Loucy (cell line): ENCODE data around the gene IRF9.

Experiments
- H2AFZ ChIP-seq: fragments of 200-600 bp; sonication (generic); 2 replicates; pipeline ENCODE4 v1.6.0; 2016; ENCODE audit warnings: antibody characterized with exemption, mild to moderate bottlenecking, low read length, moderate library complexity
- H3F3A ChIP-seq: fragments of 200-600 bp; 2 replicates; pipeline ENCODE4 v1.6.0; 2016; ENCODE audit warnings: antibody characterized with exemption, low read depth, mild to moderate bottlenecking
- H3K27me3 ChIP-seq: fragments of 200-600 bp; sonication (generic); 2 replicates; pipeline ENCODE4 v1.6.1; 2014; ENCODE audit warnings: low read length, mild to moderate bottlenecking; ENCODE audit not compliant: insufficient read depth, poor library complexity, severe bottlenecking
- H3K36me3 ChIP-seq: fragments of 200-600 bp; sonication (generic); 2 replicates; pipeline ENCODE4 v1.6.1; 2016; ENCODE audit warnings: low read length; ENCODE audit not compliant: insufficient read depth
- H3K4me1 ChIP-seq: fragments of 200-600 bp; sonication (generic); 2 replicates; pipeline ENCODE4 v1.5.1; 2014; ENCODE audit warnings: low read length, mild to moderate bottlenecking; ENCODE audit not compliant: insufficient read depth, poor library complexity, severe bottlenecking
- H3K4me2 ChIP-seq: fragments of 200-600 bp; sonication (generic); 2 replicates; pipeline ENCODE4 v1.6.0; 2014; ENCODE audit warnings: antibody characterized with exemption, low read length, low read depth, mild to moderate bottlenecking; ENCODE audit not compliant: poor library complexity, severe bottlenecking
- H3K4me3 ChIP-seq: fragments of 200-600 bp; sonication (generic); 2 replicates; pipeline ENCODE4 v1.5.1; 2014; ENCODE audit warnings: low read length, mild to moderate bottlenecking, mixed read lengths; ENCODE audit not compliant: poor library complexity, severe bottlenecking
- H3K79me2 ChIP-seq: fragments of 200-600 bp; sonication (generic); 2 replicates; pipeline ENCODE4 v1.6.1; 2014; ENCODE audit warnings: low read length; ENCODE audit not compliant: insufficient read depth
- H3K9ac ChIP-seq: fragments of 200-600 bp; sonication (generic); 2 replicates; pipeline ENCODE4 v1.6.0; 2014; ENCODE audit warnings: mild to moderate bottlenecking, low read depth, low read length, moderate library complexity; ENCODE audit not compliant: poor library complexity, severe bottlenecking
- H3K9me2 ChIP-seq: fragments of 200-600 bp; sonication (generic); replicated peaks from 2 replicates; pipeline ENCODE4 v1.6.1; 2016; ENCODE audit warnings: low read depth, low read length, mixed read lengths
- H3K9me3 ChIP-seq: fragments of 200-600 bp; sonication (generic); 2 replicates; pipeline ENCODE4 v1.6.1; 2014; ENCODE audit warnings: mild to moderate bottlenecking, antibody characterized with exemption, low read length, low read depth; ENCODE audit not compliant: insufficient read depth
- H4K20me1 ChIP-seq: fragments of 200-600 bp; sonication (generic); 2 replicates; pipeline ENCODE4 v1.6.0; 2014; ENCODE audit warnings: antibody characterized with exemption, low read length, mild to moderate bottlenecking; ENCODE audit not compliant: insufficient read depth, poor library complexity, severe bottlenecking
- CTCF ChIP-seq: fragments of 200-600 bp; sonication (generic); conservative IDR thresholded peaks from 2 replicates; pipeline ENCODE4 v1.5.1; 2014; ENCODE audit warnings: mild to moderate bottlenecking, antibody characterized with exemption, low read length
- EZH2phosphoT487 ChIP-seq: fragments of 200-600 bp; IDR thresholded peaks from 2 replicates; pipeline ENCODE4 v1.6.1; 2018; ENCODE audit warnings: antibody characterized with exemption, mild to moderate bottlenecking, moderate library complexity, borderline replicate concordance

Gene IRF9

GRCh38 chr14:24172871-24173281 lies 11.8 kb downstream of the IRF9 start:
- Histone ChIP-seq H3K9me3 (no peaks in the 10 kb centered on the region), H3K4me2 (no peak overlapping the region)

GRCh38 chr14:24176599-24176998 lies 15.5 kb downstream of the IRF9 start:
- Histone ChIP-seq H3K4me3 (no peak overlapping the region), H3K27me3 (no peaks in the 10 kb centered on the region), H3K79me2 (no peaks in the 10 kb centered on the region), H2AFZ (no peak overlapping the region), H3K9me3 (no peaks in the 10 kb centered on the region), H3K4me2 (no peak overlapping the region), H3K4me1 (no peaks in the 10 kb centered on the region), H3K9ac (no peak overlapping the region), H3K36me3 (peaks cover 7% of the 10 kb centered on the region; the same call in 1 of the 2 replicates), H3K9me2 (no peaks in the 10 kb centered on the region), H4K20me1 (no peaks in the 10 kb centered on the region), H3F3A (no peaks in the 10 kb centered on the region)
- TF ChIP-seq EZH2phosphoT487, result no peak
- no peak for TF ChIP-seq CTCF

More at GRCh38 chr14:24172871-24173281, 11.8 kb downstream of the IRF9 start:
- no peaks in the 10 kb centered on the region for H3K79me2 ChIP-seq
- no peak overlapping the region for H2AFZ ChIP-seq
- H3K4me3 ChIP-seq, result no peak overlapping the region
- H4K20me1 ChIP-seq, result no peaks in the 10 kb centered on the region
- H3K9ac ChIP-seq, result no peak overlapping the region
- no peaks in the 10 kb centered on the region for H3K36me3 ChIP-seq
- no peaks in the 10 kb centered on the region for H3K4me1 ChIP-seq
- H3K9me2 ChIP-seq, result no peaks in the 10 kb centered on the region
- TF ChIP-seq CTCF (no peak), EZH2phosphoT487 (no peak)
- H3K27me3 ChIP-seq, result no peaks in the 10 kb centered on the region
- H3F3A ChIP-seq, result no peaks in the 10 kb centered on the region

- no peaks in the 10 kb centered on the region for H3K4me1 ChIP-seq
- no peaks in the 10 kb centered on the region for H3K9me2 ChIP-seq
- no peak for TF ChIP-seq CTCF
- no peak for TF ChIP-seq EZH2phosphoT487
- H3K27me3 ChIP-seq, result no peaks in the 10 kb centered on the region
- H3K4me3 ChIP-seq, result no peak overlapping the region
- H4K20me1 ChIP-seq, result no peaks in the 10 kb centered on the region
- no peaks in the 10 kb centered on the region for H3F3A ChIP-seq
- H3K79me2 ChIP-seq, result no peaks in the 10 kb centered on the region
- H3K9ac ChIP-seq, result no peak overlapping the region
- no peaks in the 10 kb centered on the region for H3K9me3 ChIP-seq
- H3K36me3 ChIP-seq, result peaks cover 7% of the 10 kb centered on the region; the same call in 1 of the 2 replicates
- no peak overlapping the region for H3K4me2 ChIP-seq
- H2AFZ ChIP-seq, result no peak overlapping the region
Measured at GRCh38 chr14:24177041-24177825, 16.2 kb downstream of the IRF9 start.
